ENCODE results near the gene KRT85. TPM values are rescaled to one million over a fixed set of nuclear protein-coding genes. Genes with fewer than 3 reads are reported as not detected.

Gene KRT85
- total and polyA plus RNA-seq, 10 of the 15 experiments (the other 5 are each of a cell fraction or from before 2014, with no cell fraction given): 0.05 to 0.18 (median 0.11) TPM; not detected in 6

- in situ Hi-C loops (cut with MboI): no loop called here
- Histone ChIP-seq H2AFZ (ENCODE audit: control insufficient read depth, low read depth, low read length) (no peak overlapping the region), H3K27me3 (replicated peaks in 1 of 2; ENCODE audit: control insufficient read depth in 2 of 2, insufficient read depth in 2 of 2, low read length in 1 of 2) (0 out of 4 replicates have a peak, but pooled peaks cover 0 to 3% of the 10 kb centered on the region in 2 experiments), H3K79me2 (ENCODE audit: control insufficient read depth, insufficient read depth, low read length) (no peaks in the 10 kb centered on the region), H3K9ac (ENCODE audit: control insufficient read depth, insufficient read depth, low read length) (no peak overlapping the region), H3K36me3 (ENCODE audit: control insufficient read depth in 2 of 2, insufficient read depth in 2 of 2, low read length in 1 of 2) (no peaks in the 10 kb centered on the region), H3K4me1 (ENCODE audit: control insufficient read depth, insufficient read depth, low read length) (peaks cover 12% of the 10 kb centered on the region), H3K9me3 (replicated peaks; ENCODE audit: control insufficient read depth, insufficient read depth, low read length) (no peaks in the 10 kb centered on the region), H3K4me2 (ENCODE audit: control insufficient read depth, insufficient read depth) (no peak overlapping the region), H3K27ac (ENCODE audit: control insufficient read depth, insufficient read depth) (no peak overlapping the region), H3K4me3 (no peak overlapping the region), H4K20me1 (ENCODE audit: control insufficient read depth, insufficient read depth) (no peaks in the 10 kb centered on the region; the same call in 1 of the 2 replicates)
- DNase-seq (ENCODE audit: low read depth, low spot score) (no peak), ATAC-seq (no peak), FAIRE-seq (no peak)
- CTCF ChIA-PET: interaction anchor here (1.8 kb wide), 1 partner anchor 511 kb away, joined by 5 read pairs; no protein-coding TSS in a partner anchor
- SMC1A ChIA-PET (ENCODE audit: uncharacterized antibody, unreplicated experiment): no interaction called here
- intact Hi-C loops (cut with micrococcal nuclease; ENCODE audit: unreplicated experiment): no loop called here
- POLR2A ChIA-PET: no interaction called here
- RAD21 ChIA-PET (ENCODE audit: unreplicated experiment): no interaction called here
- no TSS peak for BruUV-seq (replicated peaks)
- WGBS (ENCODE audit: insufficient coverage, insufficient replicate concordance, low lambda C conversion rate, missing lambda C conversion rate): 82% methylated on average over 5 of the region's 5 CpGs
- TF ChIP-seq CEBPZ (IDR thresholded peaks at IDR 0.05; ENCODE audit: low read depth, low read length) (no peak), ETV6 (conservative IDR thresholded peaks at IDR 0.05 in 1 of 2, IDR thresholded peaks at IDR 0.05 in 1 of 2; ENCODE audit: borderline replicate concordance in 1 of 2, low read depth in 1 of 2) (no peak), IKZF2 (IDR thresholded peaks at IDR 0.05) (no peak), FOS (IDR thresholded peaks at IDR 0.05; ENCODE audit: borderline replicate concordance, extremely low read depth, insufficient read length) (no peak), CHD2 (IDR thresholded peaks at IDR 0.05; ENCODE audit: borderline replicate concordance, low read depth, low read length) (no peak), TCF3 (IDR thresholded peaks at IDR 0.05; ENCODE audit: borderline replicate concordance, insufficient read depth, low read depth, low read length) (no peak), SREBF2 (IDR thresholded peaks at IDR 0.05; ENCODE audit: low read length) (no peak), E4F1 (IDR thresholded peaks at IDR 0.05; ENCODE audit: borderline replicate concordance, partially characterized antibody) (no peak), MEF2A (IDR thresholded peaks at IDR 0.05; ENCODE audit: insufficient read depth, low read depth, low read length) (no peak), SPI1 (IDR thresholded peaks at IDR 0.05; ENCODE audit: borderline replicate concordance, insufficient read depth, low read depth, low read length) (no peak), ZSCAN29 (IDR thresholded peaks at IDR 0.05) (no peak)
- TF ChIP-seq, protein P1, sequence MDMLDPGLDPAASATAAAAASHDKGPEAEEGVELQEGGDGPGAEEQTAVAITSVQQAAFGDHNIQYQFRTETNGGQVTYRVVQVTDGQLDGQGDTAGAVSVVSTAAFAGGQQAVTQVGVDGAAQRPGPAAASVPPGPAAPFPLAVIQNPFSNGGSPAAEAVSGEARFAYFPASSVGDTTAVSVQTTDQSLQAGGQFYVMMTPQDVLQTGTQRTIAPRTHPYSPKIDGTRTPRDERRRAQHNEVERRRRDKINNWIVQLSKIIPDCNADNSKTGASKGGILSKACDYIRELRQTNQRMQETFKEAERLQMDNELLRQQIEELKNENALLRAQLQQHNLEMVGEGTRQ (IDR thresholded peaks at IDR 0.05; ENCODE audit: borderline replicate concordance, low read depth, low read length): no peak
- TF ChIP-seq, protein P2, sequence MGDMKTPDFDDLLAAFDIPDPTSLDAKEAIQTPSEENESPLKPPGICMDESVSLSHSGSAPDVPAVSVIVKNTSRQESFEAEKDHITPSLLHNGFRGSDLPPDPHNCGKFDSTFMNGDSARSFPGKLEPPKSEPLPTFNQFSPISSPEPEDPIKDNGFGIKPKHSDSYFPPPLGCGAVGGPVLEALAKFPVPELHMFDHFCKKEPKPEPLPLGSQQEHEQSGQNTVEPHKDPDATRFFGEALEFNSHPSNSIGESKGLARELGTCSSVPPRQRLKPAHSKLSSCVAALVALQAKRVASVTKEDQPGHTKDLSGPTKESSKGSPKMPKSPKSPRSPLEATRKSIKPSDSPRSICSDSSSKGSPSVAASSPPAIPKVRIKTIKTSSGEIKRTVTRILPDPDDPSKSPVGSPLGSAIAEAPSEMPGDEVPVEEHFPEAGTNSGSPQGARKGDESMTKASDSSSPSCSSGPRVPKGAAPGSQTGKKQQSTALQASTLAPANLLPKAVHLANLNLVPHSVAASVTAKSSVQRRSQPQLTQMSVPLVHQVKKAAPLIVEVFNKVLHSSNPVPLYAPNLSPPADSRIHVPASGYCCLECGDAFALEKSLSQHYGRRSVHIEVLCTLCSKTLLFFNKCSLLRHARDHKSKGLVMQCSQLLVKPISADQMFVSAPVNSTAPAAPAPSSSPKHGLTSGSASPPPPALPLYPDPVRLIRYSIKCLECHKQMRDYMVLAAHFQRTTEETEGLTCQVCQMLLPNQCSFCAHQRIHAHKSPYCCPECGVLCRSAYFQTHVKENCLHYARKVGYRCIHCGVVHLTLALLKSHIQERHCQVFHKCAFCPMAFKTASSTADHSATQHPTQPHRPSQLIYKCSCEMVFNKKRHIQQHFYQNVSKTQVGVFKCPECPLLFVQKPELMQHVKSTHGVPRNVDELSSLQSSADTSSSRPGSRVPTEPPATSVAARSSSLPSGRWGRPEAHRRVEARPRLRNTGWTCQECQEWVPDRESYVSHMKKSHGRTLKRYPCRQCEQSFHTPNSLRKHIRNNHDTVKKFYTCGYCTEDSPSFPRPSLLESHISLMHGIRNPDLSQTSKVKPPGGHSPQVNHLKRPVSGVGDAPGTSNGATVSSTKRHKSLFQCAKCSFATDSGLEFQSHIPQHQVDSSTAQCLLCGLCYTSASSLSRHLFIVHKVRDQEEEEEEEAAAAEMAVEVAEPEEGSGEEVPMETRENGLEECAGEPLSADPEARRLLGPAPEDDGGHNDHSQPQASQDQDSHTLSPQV (IDR thresholded peaks at IDR 0.05): no peak
Measured at GRCh38 chr12:52359621-52360061, 7.6 kb downstream of the KRT85 start.
